ENCODE results near the gene IL1B. TPM values are rescaled to one million over a fixed set of nuclear protein-coding genes. Genes with fewer than 3 reads are reported as not detected.

The IL1B gene
- polyA plus RNA-seq, 1 of the 3 experiments (the other 2 are of a cell fraction), result 0.25 TPM

DNA sequence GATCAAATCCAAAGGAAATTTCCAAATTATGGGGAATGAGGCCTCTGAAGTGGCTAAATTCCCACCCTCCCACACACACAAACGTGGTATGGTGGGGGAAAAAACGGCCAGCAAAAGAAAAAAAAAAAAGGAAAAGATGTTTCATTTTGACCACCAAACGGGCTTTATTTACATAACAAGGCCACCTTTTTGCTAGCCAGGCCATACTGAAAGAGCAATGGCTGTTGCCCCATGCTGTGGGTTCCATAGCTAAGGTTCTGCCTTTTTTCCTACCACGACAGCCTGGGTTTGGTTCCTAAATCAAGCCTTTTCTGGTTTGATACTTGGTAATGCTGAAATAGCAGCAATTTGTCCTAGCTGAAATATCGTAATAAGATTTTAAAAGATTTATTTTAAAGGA is 14.0 kb upstream of the IL1B start:
- H4K20me1 ChIP-seq (ENCODE audit: insufficient read depth), result no peaks in the 10 kb centered on the region
- no peak overlapping the region for H2AFZ ChIP-seq (ENCODE audit: low read depth)
- ChIA-PET CTCF (interaction anchor here (1.3 to 1.9 kb wide), 2 partner anchors 91 to 101 kb away, joined by 3 to 4 read pairs; no protein-coding TSS in a partner anchor), POLR2A (no interaction called here)
- no peak overlapping the region for H3K4me2 ChIP-seq
- no peaks in the 10 kb centered on the region for H3K9me2 ChIP-seq
- TF ChIP-seq RAD21 (IDR thresholded peaks at IDR 0.05; ENCODE audit: low read length), result no peak
- TF ChIP-seq RFX5 (IDR thresholded peaks at IDR 0.05; ENCODE audit: low read length), result no peak
- no peak for TF ChIP-seq IRF3 (IDR thresholded peaks at IDR 0.05; ENCODE audit: low read depth, low read length)
- no peak for TF ChIP-seq FOXJ3 (CRISPR knock-in tag; IDR thresholded peaks at IDR 0.05)
- TF ChIP-seq GATA2 (CRISPR knock-in tag; IDR thresholded peaks at IDR 0.05), result no peak
- TF ChIP-seq, protein P1, sequence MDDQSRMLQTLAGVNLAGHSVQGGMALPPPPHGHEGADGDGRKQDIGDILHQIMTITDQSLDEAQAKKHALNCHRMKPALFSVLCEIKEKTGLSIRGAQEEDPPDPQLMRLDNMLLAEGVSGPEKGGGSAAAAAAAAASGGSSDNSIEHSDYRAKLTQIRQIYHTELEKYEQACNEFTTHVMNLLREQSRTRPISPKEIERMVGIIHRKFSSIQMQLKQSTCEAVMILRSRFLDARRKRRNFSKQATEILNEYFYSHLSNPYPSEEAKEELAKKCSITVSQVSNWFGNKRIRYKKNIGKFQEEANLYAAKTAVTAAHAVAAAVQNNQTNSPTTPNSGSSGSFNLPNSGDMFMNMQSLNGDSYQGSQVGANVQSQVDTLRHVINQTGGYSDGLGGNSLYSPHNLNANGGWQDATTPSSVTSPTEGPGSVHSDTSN (IDR thresholded peaks at IDR 0.05), result no peak
- TF ChIP-seq CTCF (IDR thresholded peaks at IDR 0.05), result no peak
- no peak for TF ChIP-seq NRF1 (IDR thresholded peaks at IDR 0.05; ENCODE audit: low read depth, low read length)
- TF ChIP-seq, protein P2, sequence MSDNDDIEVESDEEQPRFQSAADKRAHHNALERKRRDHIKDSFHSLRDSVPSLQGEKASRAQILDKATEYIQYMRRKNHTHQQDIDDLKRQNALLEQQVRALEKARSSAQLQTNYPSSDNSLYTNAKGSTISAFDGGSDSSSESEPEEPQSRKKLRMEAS (IDR thresholded peaks at IDR 0.05; ENCODE audit: low read depth), result no peak
- TF ChIP-seq TAF1 (IDR thresholded peaks at IDR 0.05; ENCODE audit: borderline replicate concordance, low read depth, low read length), result no peak
- TF ChIP-seq TCF12 (IDR thresholded peaks at IDR 0.05), result no peak
- TF ChIP-seq EZH2phosphoT487 (IDR thresholded peaks at IDR 0.05; ENCODE audit: borderline replicate concordance, low read depth), result no peak
- WGBS (ENCODE audit: low lambda C conversion rate), result 28% methylated on average over 5 of the region's 5 CpGs
- H3K9ac ChIP-seq, result no peak overlapping the region
- DNase-seq, result no peak
- H3K4me1 ChIP-seq (ENCODE audit: control insufficient read depth in 1 of 2, insufficient read depth in 2 of 2, low read depth in 1 of 2, low read length in 1 of 2), result no peaks in the 10 kb centered on the region
- H3K9me3 ChIP-seq, result no peaks in the 10 kb centered on the region
- H3F3A ChIP-seq (replicated peaks; ENCODE audit: insufficient read depth), result no peaks in the 10 kb centered on the region
- H3K79me2 ChIP-seq (ENCODE audit: insufficient read depth), result no peaks in the 10 kb centered on the region
- no peak overlapping the region for H3K27ac ChIP-seq (ENCODE audit: low read depth in 2 of 2, low read length in 1 of 2)
- peaks cover 23% of the 10 kb centered on the region; the same call in 1 of the 2 replicates for H3K27me3 ChIP-seq (ENCODE audit: insufficient read depth)
- no peak overlapping the region for H3K4me3 ChIP-seq (ENCODE audit: low read depth in 2 of 2, low read length in 1 of 2)
- no peaks in the 10 kb centered on the region for H3K36me3 ChIP-seq (replicated peaks in 1 of 2; ENCODE audit: control insufficient read depth in 1 of 2, insufficient read depth in 2 of 2, low read length in 1 of 2)

GRCh38 chr2:112849956-112850355 is 13.4 kb upstream of the IL1B start:
- H3K27me3 ChIP-seq (ENCODE audit: insufficient read depth), result peaks cover 23% of the 10 kb centered on the region; the same call in 1 of the 2 replicates
- TF ChIP-seq ELF1 (IDR thresholded peaks at IDR 0.05), result no peak
- no peak for TF ChIP-seq MXI1 (IDR thresholded peaks at IDR 0.05; ENCODE audit: low read depth, low read length)
- no peak for TF ChIP-seq RFX5 (IDR thresholded peaks at IDR 0.05; ENCODE audit: low read length)
- no peak for TF ChIP-seq YY1 (IDR thresholded peaks at IDR 0.05; ENCODE audit: low read depth)
- H3K9ac ChIP-seq, result no peak overlapping the region
- H3K36me3 ChIP-seq (replicated peaks in 1 of 2; ENCODE audit: control insufficient read depth in 1 of 2, insufficient read depth in 2 of 2, low read length in 1 of 2), result no peaks in the 10 kb centered on the region
- H3K4me3 ChIP-seq (ENCODE audit: low read depth in 2 of 2, low read length in 1 of 2), result no peak overlapping the region
- WGBS (ENCODE audit: low lambda C conversion rate), result 57% methylated on average over 11 of the region's 11 CpGs
- CTCF ChIA-PET, result interaction anchor here (1.9 kb wide), 1 partner anchor 92 kb away, joined by 4 read pairs; no protein-coding TSS in a partner anchor
- H3K4me1 ChIP-seq (ENCODE audit: control insufficient read depth in 1 of 2, insufficient read depth in 2 of 2, low read depth in 1 of 2, low read length in 1 of 2), result no peaks in the 10 kb centered on the region
- POLR2A ChIA-PET, result no interaction called here
- H3K79me2 ChIP-seq (ENCODE audit: insufficient read depth), result no peaks in the 10 kb centered on the region
- no peak for DNase-seq
- no peaks in the 10 kb centered on the region for H3F3A ChIP-seq (replicated peaks; ENCODE audit: insufficient read depth)
- no peak overlapping the region for H2AFZ ChIP-seq (ENCODE audit: low read depth)
- no peak overlapping the region for H3K4me2 ChIP-seq
- H3K27ac ChIP-seq (ENCODE audit: low read depth in 2 of 2, low read length in 1 of 2), result no peak overlapping the region
- H3K9me3 ChIP-seq, result no peaks in the 10 kb centered on the region
- no peaks in the 10 kb centered on the region for H4K20me1 ChIP-seq (ENCODE audit: insufficient read depth)
- no peaks in the 10 kb centered on the region for H3K9me2 ChIP-seq
